Spleen (tissue), 11 donors: ENCODE data around the gene RBM38. TPM values are rescaled to one million over a fixed set of nuclear protein-coding genes. Genes with fewer than 3 reads are reported as not detected.

Experiments used
- DNase-seq: peaks from one replicate; pipeline ENCODE4 v3.0.0-alpha.2; 2020
- H3K27ac ChIP-seq, 8 donors: fragments of 200-600 bp; sonication (generic) in 7 of 8; 1 replicate in 4 of 8; 2 replicates in 4 of 8; pipeline versions ENCODE4 v1.5.0 to v1.8.0; 2016 to 2021; ENCODE audit warnings: inconsistent platforms in 4 of 8, mild to moderate bottlenecking in 4 of 8, moderate library complexity in 1 of 8
- H3K27me3 ChIP-seq, 7 donors: fragments of 200-600 bp; sonication (generic) in 6 of 7; replicated peaks in 1 of 7; 1 replicate in 4 of 7; 2 replicates in 3 of 7; pipeline versions ENCODE4 v1.5.0 to v1.8.0; 2016 to 2021; ENCODE audit warnings: inconsistent platforms in 3 of 7, mild to moderate bottlenecking in 1 of 7
- H3K36me3 ChIP-seq, 6 donors: fragments of 200-600 bp; sonication (generic) in 5 of 6; 1 replicate in 4 of 6; 2 replicates in 2 of 6; pipeline versions ENCODE4 v1.5.0 to v1.8.0; 2016 to 2021; ENCODE audit warnings: inconsistent platforms in 2 of 6
- H3K4me1 ChIP-seq, 6 donors: fragments of 200-600 bp; sonication (generic) in 5 of 6; 1 replicate in 3 of 6; 2 replicates in 3 of 6; pipeline versions ENCODE4 v1.5.0 to v1.8.0; 2016 to 2021; ENCODE audit warnings: inconsistent platforms in 3 of 6
- H3K4me3 ChIP-seq, 8 donors: fragments of 200-600 bp; sonication (generic) in 7 of 8; 1 replicate in 4 of 8; 2 replicates in 4 of 8; pipeline versions ENCODE4 v1.5.0 to v1.8.0; 2016 to 2021; ENCODE audit warnings: inconsistent platforms in 4 of 8, mild to moderate bottlenecking in 4 of 8, moderate library complexity in 2 of 8
- H3K9me3 ChIP-seq, 8 donors: fragments of 200-600 bp; sonication (generic) in 7 of 8; 1 replicate in 4 of 8; 2 replicates in 4 of 8; pipeline versions ENCODE4 v1.5.0 to v1.8.0; 2016 to 2021; ENCODE audit warnings: inconsistent platforms in 4 of 8
- CTCF ChIP-seq, 11 experiments: fragments of 200-600 bp in 7 of 11; fragments of 450-650 bp in 4 of 11; sonication (generic) in 4 of 11; IDR thresholded peaks in 8 of 11; conservative IDR thresholded peaks in 3 of 11; 1 replicate in 7 of 11; 2 replicates in 4 of 11; pipeline versions ENCODE4 v1.4.0 to v1.8.0; 2016 to 2021; ENCODE audit warnings: antibody characterized with exemption in 11 of 11, inconsistent platforms in 4 of 11, mild to moderate bottlenecking in 1 of 11
- POLR2A ChIP-seq, 3 donors: fragments of 450-650 bp; IDR thresholded peaks; one replicate each; pipeline ENCODE4 v1.5.1; 2017; ENCODE audit warnings: antibody characterized with exemption in 3 of 3, mild to moderate bottlenecking in 1 of 3
- POLR2AphosphoS5 ChIP-seq, 3 donors: sonication (generic); formaldehyde crosslinking; IDR thresholded peaks; one replicate each; pipeline ENCODE4 v1.5.1; 2017; ENCODE audit warnings: antibody characterized with exemption in 3 of 3
- WGBS, 5 donors: extraction: QIAGEN DNeasy Blood & Tissue Kit in 3 of 5; methylation state at CpG; one replicate each; pipeline versions ENCODE4 v1.1.5 to v1.1.7; 2013 to 2018; 5-methylcytosine and 5-hydroxymethylcytosine counted together
- intact Hi-C: fragments of 100-400 bp; cut with DNase I; formaldehyde crosslinking; loops from one replicate; pipeline ENCODE4 v1.15.0; 2023; ENCODE audit warnings: low total_unique reads
- polyA plus RNA-seq, 3 donors: library from polyadenylated mRNA; stranded (reverse); fragments of 200-250 nt; gene quantifications; one replicate each; pipeline ENCODE4 v1.2.1, GENCODE V29; 2013
- total RNA-seq, 7 donors: library from RNA; depleted of rRNA in 3 of 7; stranded (reverse); fragments of >200 nt in 3 of 7; fragmentation: NEBNext Ultra II Directional in 4 of 7; extraction: Animal tissue kit (Norgen Biotek cat#: 25700) in 4 of 7; gene quantifications; one replicate each; pipeline versions ENCODE4 v1.1.0 to v1.2.1, GENCODE V29; 2016 to 2021
- donor health status: healthy with polysubstance abuse.
- donor health status: DM: no; HTN: no; CAD: no; lungs with moderate emphysema.
- donor health status: DM: no; HTN: no; CAD: no.
- donor health status: Bipolar disorder and iron deficiency.
- donor health status: healthy.
- donor health status: DM: no; HTN: no; CAD: no.
- donor health status: DM: yes; HTN: yes; CAD: no.

RBM38 gene
- total and polyA plus RNA-seq, 10 donors = 48.6 to 120 (median 65.8) TPM

DNA sequence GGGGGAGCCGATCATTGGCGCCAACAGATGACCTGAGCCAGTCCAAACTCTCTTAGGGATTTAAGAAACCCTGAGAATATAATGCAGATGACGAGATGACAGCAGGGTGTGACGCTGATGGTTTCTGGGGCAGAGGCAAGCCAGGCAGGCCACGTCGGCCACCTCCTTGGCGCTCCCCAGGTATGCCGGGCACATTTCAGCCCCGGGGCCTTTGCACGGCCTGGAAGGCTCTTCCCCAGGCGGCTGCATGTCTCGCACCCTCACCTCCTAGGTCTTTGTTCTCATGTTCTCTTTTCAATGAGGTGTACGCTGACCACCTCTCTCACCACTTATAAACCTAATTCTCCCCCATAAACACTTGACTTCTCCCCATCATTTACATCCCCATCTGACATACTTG is 64.9 kb downstream of the RBM38 start:
- TF ChIP-seq POLR2AphosphoS5 (IDR thresholded peaks at IDR 0.05) (no peak), CTCF (IDR thresholded peaks at IDR 0.05 in 8 of 11, conservative IDR thresholded peaks at IDR 0.05 in 3 of 11) (no peak), POLR2A (IDR thresholded peaks at IDR 0.05) (no peak)
- no peaks in the 10 kb centered on the region for H3K9me3 ChIP-seq
- intact Hi-C loops = no loop called here
- peaks cover 11 to 58% (median 27%) of the 10 kb centered on the region in 6 donors for H3K4me1 ChIP-seq
- H3K4me3 ChIP-seq = no peak overlapping the region
- 93 to 98% (median 97%) methylated on average over 11 to 13 of the region's 13 CpGs for whole genome bisulfite sequencing, 5 donors
- DNase-seq = peak; percentile 64
- H3K27ac ChIP-seq = no peak overlapping the region
- no peaks in the 10 kb centered on the region for H3K36me3 ChIP-seq
- H3K27me3 ChIP-seq = no peaks in the 10 kb centered on the region

DNA sequence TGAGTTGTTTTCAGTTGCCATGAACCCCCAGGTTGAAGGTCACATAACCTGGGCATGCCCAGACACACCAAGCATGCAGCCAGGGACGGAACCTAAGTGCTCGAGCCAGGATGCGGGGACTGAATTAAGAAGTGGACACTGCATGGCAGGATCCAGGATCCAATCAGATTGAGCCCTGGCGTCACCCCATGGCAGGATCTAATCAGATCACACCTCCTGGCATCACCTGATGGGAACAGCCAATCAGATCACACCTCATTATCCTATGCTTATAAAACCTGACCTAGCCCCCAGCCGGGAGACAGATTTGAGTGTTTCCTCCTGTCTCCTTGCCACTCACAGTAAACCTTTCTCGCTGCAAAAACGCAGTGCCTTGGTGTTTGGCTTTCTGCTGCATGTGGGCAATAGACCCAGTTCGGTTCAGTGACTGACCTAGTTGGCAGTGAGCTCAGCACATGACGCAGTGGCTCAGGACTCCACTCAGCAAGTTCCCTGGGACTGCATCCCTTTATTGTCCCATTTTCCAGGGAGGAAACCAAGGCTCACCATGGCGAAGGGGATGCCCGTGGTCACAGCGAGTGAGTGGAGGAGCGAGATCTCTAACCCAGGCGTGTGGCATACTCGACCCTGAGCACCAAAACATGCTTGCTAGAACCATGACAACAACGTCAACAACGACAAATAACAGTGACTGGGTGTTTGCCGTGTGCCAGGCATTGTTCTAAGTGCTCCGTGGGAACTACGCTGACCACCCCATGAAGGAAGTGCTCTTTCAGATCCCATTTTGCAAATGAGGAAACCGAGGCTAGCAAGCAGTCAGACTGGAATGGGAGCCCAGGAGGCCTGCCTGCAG is 66.3 kb downstream of the RBM38 start:
- no peaks in the 10 kb centered on the region for H3K27me3 ChIP-seq
- intact Hi-C loops = no loop called here
- no peak overlapping the region for H3K27ac ChIP-seq
- peaks cover 6 to 58% (median 25%) of the 10 kb centered on the region in 6 donors for H3K4me1 ChIP-seq
- H3K36me3 ChIP-seq = no peaks in the 10 kb centered on the region
- no peaks in the 10 kb centered on the region for H3K9me3 ChIP-seq
- TF ChIP-seq POLR2AphosphoS5 (IDR thresholded peaks at IDR 0.05) (no peak), POLR2A (IDR thresholded peaks at IDR 0.05) (no peak), CTCF (IDR thresholded peaks at IDR 0.05 in 8 of 11, conservative IDR thresholded peaks at IDR 0.05 in 3 of 11) (no peak)
- H3K4me3 ChIP-seq = no peak overlapping the region
- 82 to 90% (median 87%) methylated on average over 21 of the region's 21 CpGs for WGBS, 5 donors
- DNase-seq = no peak

- no peaks in the 10 kb centered on the region for H3K9me3 ChIP-seq
- DNase-seq = no peak
- no peak overlapping the region for H3K4me3 ChIP-seq
- TF ChIP-seq CTCF (IDR thresholded peaks at IDR 0.05 in 8 of 11, conservative IDR thresholded peaks at IDR 0.05 in 3 of 11) (no peak), POLR2A (IDR thresholded peaks at IDR 0.05) (no peak), POLR2AphosphoS5 (IDR thresholded peaks at IDR 0.05) (no peak)
- intact Hi-C loops = no loop called here
- H3K27ac ChIP-seq = peak overlapping the region in 2 of 8 donors; percentile 75 to 78
- WGBS, 5 donors = 61 to 70% (median 64%) methylated on average over 7 of the region's 7 CpGs
- H3K27me3 ChIP-seq = no peaks in the 10 kb centered on the region
- no peaks in the 10 kb centered on the region for H3K36me3 ChIP-seq
- H3K4me1 ChIP-seq = peaks cover 6 to 62% (median 27%) of the 10 kb centered on the region in 6 donors
Measured at GRCh38 chr20:57458400-57459160, 67.4 kb downstream of the RBM38 start.

Other genes with a start within 250 kb of the RBM38 start
- gene BMP7, start 124.8 kb upstream of the RBM38 start, total RNA-seq = 1 to 10 TPM in 2 of 7 donors, under 1 TPM in 4, not detected in 1; 0.43 to 1.5 (median 0.95) TPM
- under 1 TPM; 0.26 to 0.58 (median 0.36) TPM for gene BMP7, start 124.8 kb upstream of the RBM38 start, polyA plus RNA-seq
- not detected for gene SPO11, start 61.6 kb upstream of the RBM38 start, total RNA-seq
- gene SPO11, start 61.6 kb upstream of the RBM38 start, polyA plus RNA-seq = not detected
- gene RAE1, start 40.1 kb upstream of the RBM38 start, total RNA-seq = 10 to 100 TPM; 22.0 to 41.3 (median 24.2) TPM
- 10 to 100 TPM; 16.2 to 20.2 (median 16.7) TPM for gene RAE1, start 40.1 kb upstream of the RBM38 start, polyA plus RNA-seq
- under 1 TPM in 1 of 7 donors, not detected in 6; 0.26 TPM for gene CTCFL, start 133.7 kb downstream of the RBM38 start, total RNA-seq
- under 1 TPM in 2 of 3 donors, not detected in 1; 0.23 to 0.45 TPM for gene CTCFL, start 133.7 kb downstream of the RBM38 start, polyA plus RNA-seq
- under 1 TPM in 4 of 7 donors, not detected in 3; 0.17 to 0.67 (median 0.41) TPM for gene PCK1, start 169.7 kb downstream of the RBM38 start, total RNA-seq
- under 1 TPM; 0.04 to 0.13 (median 0.05) TPM for gene PCK1, start 169.7 kb downstream of the RBM38 start, polyA plus RNA-seq
- gene ZBP1, start 229.0 kb downstream of the RBM38 start, total RNA-seq = 10 to 100 TPM; 11.7 to 28.4 (median 20.9) TPM
- gene ZBP1, start 229.0 kb downstream of the RBM38 start, polyA plus RNA-seq = 10 to 100 TPM in 1 of 3 donors, 1 to 10 TPM in 2; 8.6 to 11.2 (median 9.8) TPM